DOHH2 (cell line): ENCODE measurements around the gene DIS3L2.

Experiments
- H3F3A ChIP-seq: fragments of 200-600 bp; sonication (generic), shearing (Covaris generic); 2 replicates; pipeline ENCODE4 v1.6.0; 2016; ENCODE audit warnings: antibody characterized with exemption, mild to moderate bottlenecking; ENCODE audit not compliant: control insufficient read depth, insufficient read depth
- H3K27ac ChIP-seq: fragments of 200-600 bp; sonication (generic); 2 replicates; pipeline ENCODE4 v1.5.1; 2014; ENCODE audit warnings: low read depth, mild to moderate bottlenecking, low read length, moderate library complexity
- H3K27me3 ChIP-seq: fragments of 200-600 bp; sonication (generic); 2 replicates; pipeline ENCODE4 v1.6.1; 2014; ENCODE audit warnings: mild to moderate bottlenecking, low read length, mixed read lengths; ENCODE audit not compliant: control insufficient read depth
- H3K36me3 ChIP-seq: fragments of 200-600 bp; sonication (generic); 2 replicates; pipeline ENCODE4 v1.6.1; 2014; ENCODE audit warnings: mild to moderate bottlenecking, low read length, moderate library complexity, mixed read lengths; ENCODE audit not compliant: control insufficient read depth
- H3K4me1 ChIP-seq: fragments of 200-600 bp; sonication (generic); 2 replicates; pipeline ENCODE4 v1.6.1; 2014; ENCODE audit warnings: mild to moderate bottlenecking, low read length, mixed read lengths; ENCODE audit not compliant: control insufficient read depth
- H3K4me2 ChIP-seq: fragments of 200-600 bp; sonication (generic); 2 replicates; pipeline ENCODE4 v1.6.0; 2014; ENCODE audit warnings: mild to moderate bottlenecking, low read length, moderate library complexity
- H3K4me3 ChIP-seq: fragments of 200-600 bp; sonication (generic); 2 replicates; pipeline ENCODE4 v1.5.1; 2014; ENCODE audit warnings: mild to moderate bottlenecking, low read length, mixed read lengths
- H3K79me2 ChIP-seq: fragments of 200-600 bp; sonication (generic); 2 replicates; pipeline ENCODE4 v1.6.1; 2014; ENCODE audit warnings: mild to moderate bottlenecking, low read length, mixed read lengths; ENCODE audit not compliant: control insufficient read depth
- H3K9me2 ChIP-seq: fragments of 200-600 bp; sonication (generic); replicated peaks from 2 replicates; pipeline ENCODE4 v1.6.1; 2014; ENCODE audit warnings: mild to moderate bottlenecking, low read length, mixed read lengths; ENCODE audit not compliant: control insufficient read depth
- H3K9me3 ChIP-seq: fragments of 200-600 bp; sonication (generic); 2 replicates; pipeline ENCODE4 v1.6.1; 2014; ENCODE audit warnings: antibody characterized with exemption, low read length, mixed read lengths; ENCODE audit not compliant: control insufficient read depth, insufficient read depth
- H4K20me1 ChIP-seq: fragments of 200-600 bp; sonication (generic); 2 replicates; pipeline ENCODE4 v1.6.0; 2014; ENCODE audit warnings: low read depth, mild to moderate bottlenecking, antibody characterized with exemption, low read length, moderate library complexity; ENCODE audit not compliant: control insufficient read depth, insufficient read depth
- CTCF ChIP-seq: fragments of 200-600 bp; sonication (generic); IDR thresholded peaks from one replicate; pipeline ENCODE4 v1.5.1; 2014; ENCODE audit warnings: antibody characterized with exemption, mild to moderate bottlenecking, low read depth, low read length; ENCODE audit not compliant: poor library complexity, severe bottlenecking
- EZH2phosphoT487 ChIP-seq: fragments of 200-600 bp; sonication (generic); IDR thresholded peaks from 2 replicates; pipeline ENCODE4 v1.6.1; 2017; ENCODE audit warnings: borderline replicate concordance, mild to moderate bottlenecking, antibody characterized with exemption, low read length, moderate library complexity, mixed read lengths

The DIS3L2 gene

GRCh38 chr2:232281858-232282507, 320.5 kb downstream of the DIS3L2 start:
- Histone ChIP-seq H3F3A (no peaks in the 10 kb centered on the region), H3K27me3 (no peaks in the 10 kb centered on the region), H3K27ac (no peak overlapping the region), H3K4me3 (no peak overlapping the region), H4K20me1 (no peaks in the 10 kb centered on the region), H3K4me2 (no peak overlapping the region), H3K36me3 (no peaks in the 10 kb centered on the region), H3K9me3 (no peaks in the 10 kb centered on the region), H3K4me1 (no peaks in the 10 kb centered on the region), H3K9me2 (no peaks in the 10 kb centered on the region), H3K79me2 (no peaks in the 10 kb centered on the region)
- TF ChIP-seq CTCF = no peak
- no peak for TF ChIP-seq EZH2phosphoT487

DNA sequence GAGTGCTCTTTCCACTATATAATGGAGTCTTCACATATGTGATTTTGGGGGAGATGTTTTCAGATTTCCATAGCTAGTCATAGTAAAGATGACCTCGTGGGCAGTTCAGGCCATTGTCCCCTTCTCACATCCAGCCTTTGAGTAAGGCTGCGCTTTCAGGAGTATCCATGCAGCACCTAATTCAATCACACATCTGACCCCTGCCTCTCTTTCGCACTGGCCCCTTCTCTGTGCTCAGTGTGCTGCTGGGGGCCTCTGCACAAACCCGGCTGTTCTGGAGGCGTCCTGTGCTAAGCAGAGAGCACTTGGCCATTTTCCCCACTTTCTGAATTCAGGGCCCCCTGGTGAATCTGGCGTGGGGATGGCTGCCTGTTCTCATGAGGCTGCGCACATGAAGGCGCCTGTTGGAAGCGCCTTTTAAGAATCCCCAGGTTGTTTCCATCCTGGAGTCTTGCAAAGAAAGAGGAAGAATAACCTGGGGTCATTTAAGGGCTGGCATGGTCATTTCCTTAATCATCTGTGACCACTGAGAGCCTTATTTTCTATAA, 321.1 kb downstream of the DIS3L2 start:
- Histone ChIP-seq H3K27me3 (no peaks in the 10 kb centered on the region), H3K4me1 (no peaks in the 10 kb centered on the region), H3K36me3 (no peaks in the 10 kb centered on the region), H3K9me2 (no peaks in the 10 kb centered on the region), H3K79me2 (no peaks in the 10 kb centered on the region), H3K4me2 (no peak overlapping the region), H4K20me1 (no peaks in the 10 kb centered on the region), H3K27ac (no peak overlapping the region), H3F3A (no peaks in the 10 kb centered on the region), H3K4me3 (no peak overlapping the region), H3K9me3 (no peaks in the 10 kb centered on the region)
- TF ChIP-seq EZH2phosphoT487 (no peak), CTCF (no peak)

DNA sequence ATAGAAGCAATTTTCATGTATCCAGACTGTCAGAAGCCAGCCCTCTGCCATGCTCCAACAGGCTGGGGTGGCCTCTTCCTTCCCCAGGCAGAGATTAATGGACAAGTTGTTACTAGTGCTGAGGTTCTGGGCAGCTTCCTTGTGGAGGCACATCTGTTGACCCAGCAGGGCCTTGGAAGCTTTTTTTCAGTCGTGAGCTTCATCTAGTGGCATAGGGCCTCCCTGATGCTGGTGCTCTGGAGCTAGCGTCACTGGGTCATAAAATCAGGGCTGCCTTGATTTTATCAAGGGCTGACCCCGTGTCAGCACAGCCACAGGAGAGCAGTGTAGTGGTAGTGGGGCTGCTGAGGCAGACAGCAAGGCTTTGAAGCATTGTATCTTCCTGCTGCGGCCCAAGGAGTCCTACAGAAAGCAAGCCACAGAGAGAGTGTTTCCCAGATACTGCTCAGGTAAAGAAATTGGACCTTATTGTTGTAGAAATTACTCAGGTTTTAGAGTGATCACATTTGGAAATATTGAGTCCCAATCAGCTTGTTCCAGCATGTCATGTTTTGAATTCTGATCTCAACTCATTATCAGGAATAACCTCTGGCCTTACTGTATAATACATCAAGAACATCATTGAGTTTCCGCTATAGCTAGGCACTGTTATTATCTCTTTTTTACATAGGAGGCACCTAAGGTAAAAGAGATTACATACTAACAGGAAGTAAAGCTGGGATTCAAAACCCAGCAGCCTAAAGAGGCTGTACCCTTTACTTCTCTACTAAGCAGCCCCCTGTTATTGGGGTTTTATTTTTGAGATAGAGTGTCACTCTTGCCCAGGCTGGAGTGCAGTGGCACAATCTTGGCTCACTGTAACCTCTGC, 324.7 kb downstream of the DIS3L2 start:
- Histone ChIP-seq H3K4me2 (no peak overlapping the region), H3K4me3 (no peak overlapping the region), H3F3A (no peaks in the 10 kb centered on the region), H3K79me2 (no peaks in the 10 kb centered on the region), H3K27me3 (no peaks in the 10 kb centered on the region), H4K20me1 (no peaks in the 10 kb centered on the region), H3K9me2 (no peaks in the 10 kb centered on the region), H3K36me3 (no peaks in the 10 kb centered on the region), H3K27ac (no peak overlapping the region), H3K4me1 (no peaks in the 10 kb centered on the region), H3K9me3 (no peaks in the 10 kb centered on the region)
- TF ChIP-seq EZH2phosphoT487 = no peak
- TF ChIP-seq CTCF = no peak
